Endothelial cell of umbilical vein (primary cell): Measurements from ENCODE around the gene IFT57. TPM values are rescaled to one million over a fixed set of nuclear protein-coding genes. Genes with fewer than 3 reads are reported as not detected.

Source experiments
- BruUV-seq: library from RNA; stranded (reverse); fragments of 400-500 nt; replicated peaks from 2 replicates; lab custom pipeline; 2021; lab: Mats Ljungman, UMichigan
- CTCF ChIA-PET: fragments of 300-600, 350-600 bp; sonication (Branson Sonifier 250); formaldehyde crosslinking; loops from one replicate; lab custom pipeline; 2021; ENCODE audit warnings: antibody characterized with exemption, inconsistent platforms; lab: Charles Lee
- POLR2A ChIA-PET: fragments of 300-600, 350-600 bp; sonication (Branson Sonifier 250); formaldehyde crosslinking; loops from one replicate; lab custom pipeline; 2021; ENCODE audit warnings: antibody characterized with exemption, inconsistent platforms; lab: Charles Lee
- DNase-seq: peaks from one replicate; pipeline ENCODE4 v3.0.0-alpha.2; 2011; ENCODE audit warnings: low read depth, low spot score
- FAIRE-seq: peaks from 2 replicates; lab custom pipeline; 2011; peaks lifted over from hg19 to GRCh38; lab: Jason Lieb, UNC
- H2AFZ ChIP-seq: 2 replicates; pipeline ENCODE4 v1.6.0; 2012; ENCODE audit warnings: low read depth, low read length, control low read depth, inconsistent platforms
- H3K27ac ChIP-seq: 2 replicates; pipeline ENCODE4 v1.5.1; 2011; ENCODE audit warnings: low read depth, mild to moderate bottlenecking, control low read depth, low read length, moderate library complexity; ENCODE audit not compliant: insufficient read depth
- H3K27me3 ChIP-seq, 2 experiments: 2 replicates each; pipeline versions ENCODE4 v1.6.0 to v1.6.1; 2011; ENCODE audit warnings: low read length in 2 of 2, mixed read lengths in 1 of 2; ENCODE audit not compliant: control insufficient read depth in 2 of 2, insufficient read depth in 2 of 2
- H3K36me3 ChIP-seq, 2 experiments: 2 replicates in 1 of 2; 3 replicates in 1 of 2; pipeline ENCODE4 v1.5.1; 2011; ENCODE audit warnings: low read length in 2 of 2, mild to moderate bottlenecking in 1 of 2, moderate library complexity in 1 of 2; ENCODE audit not compliant: control insufficient read depth in 2 of 2, insufficient read depth in 2 of 2; ENCODE audit errors: extremely low read depth in 1 of 2
- H3K4me1 ChIP-seq: 3 replicates; pipeline ENCODE4 v1.5.1; 2011; ENCODE audit warnings: mild to moderate bottlenecking, low read length; ENCODE audit not compliant: control insufficient read depth, insufficient read depth; ENCODE audit errors: extremely low read depth
- H3K4me2 ChIP-seq: 2 replicates; pipeline ENCODE4 v1.6.1; 2011; ENCODE audit warnings: low read length, control low read depth, mixed read lengths; ENCODE audit not compliant: insufficient read depth
- H3K4me3 ChIP-seq, 3 experiments: fragments of 200-600 bp in 1 of 3; sonication (generic), shearing (Covaris generic) in 1 of 3; replicated peaks in 1 of 3; 2 replicates each; pipeline ENCODE4 v1.5.1; 2011 to 2016; ENCODE audit warnings: control low read depth in 3 of 3, low read length in 3 of 3, mild to moderate bottlenecking in 2 of 3, inconsistent platforms in 1 of 3, low read depth in 1 of 3, moderate library complexity in 1 of 3; ENCODE audit not compliant: insufficient read depth in 1 of 3
- H3K79me2 ChIP-seq: 2 replicates; pipeline ENCODE4 v1.6.0; 2012; ENCODE audit warnings: low read length, inconsistent platforms; ENCODE audit not compliant: control insufficient read depth, insufficient read depth
- H3K9ac ChIP-seq: replicated peaks from 2 replicates; pipeline ENCODE3; 2011; ENCODE audit warnings: low read length, control low read depth; ENCODE audit not compliant: insufficient read depth; ENCODE audit errors: extremely low read depth
- H3K9me1 ChIP-seq: replicated peaks from 3 replicates; pipeline ENCODE4 v1.6.0; 2011; ENCODE audit warnings: mild to moderate bottlenecking, low read length; ENCODE audit not compliant: control insufficient read depth, insufficient read depth; ENCODE audit errors: extremely low read depth
- H3K9me3 ChIP-seq: replicated peaks from 2 replicates; pipeline ENCODE4 v1.5.1; 2012; ENCODE audit warnings: low read length, inconsistent platforms; ENCODE audit not compliant: control insufficient read depth, insufficient read depth
- H4K20me1 ChIP-seq: replicated peaks from 2 replicates; pipeline ENCODE3; 2011; ENCODE audit warnings: mild to moderate bottlenecking, low read length; ENCODE audit not compliant: control insufficient read depth, insufficient read depth; ENCODE audit errors: extremely low read depth
- CTCF ChIP-seq, 2 donors: IDR thresholded peaks; 1 replicate in 1 of 2; 2 replicates in 1 of 2; pipeline ENCODE4 v1.5.1; 2011; ENCODE audit warnings: low read length in 2 of 2, mild to moderate bottlenecking in 2 of 2, moderate library complexity in 2 of 2, control low read depth in 1 of 2, inconsistent platforms in 1 of 2, low read depth in 1 of 2; ENCODE audit not compliant: insufficient read depth in 1 of 2; ENCODE audit errors: extremely low read depth in 1 of 2
- EZH2 ChIP-seq: IDR thresholded peaks from 2 replicates; pipeline ENCODE4 v1.6.1; 2012; ENCODE audit warnings: borderline replicate concordance, low read depth, mild to moderate bottlenecking, moderate library complexity, low read length, inconsistent platforms; ENCODE audit not compliant: severe bottlenecking
- FOS ChIP-seq: IDR thresholded peaks from 2 replicates; pipeline ENCODE4 v1.6.1; 2011; ENCODE audit warnings: mild to moderate bottlenecking, low read length, moderate library complexity, borderline replicate concordance; ENCODE audit not compliant: insufficient read depth
- GATA2 ChIP-seq: IDR thresholded peaks from 2 replicates; pipeline ENCODE4 v1.7.0; 2011; ENCODE audit warnings: low read depth, mild to moderate bottlenecking, moderate library complexity, mixed read lengths, low read length; ENCODE audit not compliant: insufficient read length, insufficient read depth
- JUN ChIP-seq: IDR thresholded peaks from 2 replicates; pipeline ENCODE4 v1.6.1; 2011; ENCODE audit warnings: borderline replicate concordance, low read depth; ENCODE audit not compliant: insufficient read length, insufficient read depth
- MYC ChIP-seq: IDR thresholded peaks from one replicate; pipeline ENCODE4 v1.6.1; 2011; ENCODE audit warnings: mild to moderate bottlenecking, low read depth, low read length
- POLR2A ChIP-seq: IDR thresholded peaks from 2 replicates; pipeline ENCODE4 v1.6.1; 2012; ENCODE audit warnings: low read depth, mild to moderate bottlenecking, control low read depth, low read length
- POLR2AphosphoS5 ChIP-seq: IDR thresholded peaks from 2 replicates; pipeline ENCODE4 v1.6.1; 2012; ENCODE audit warnings: low read depth, mild to moderate bottlenecking, control low read depth, low read length, moderate library complexity; ENCODE audit not compliant: insufficient read depth
- dilution Hi-C: fragments of 300-500 bp; cut with MboI; formaldehyde crosslinking; loops from one replicate; pipeline ENCODE4 v1.15.0; 2019; ENCODE audit warnings: low sequenced_read_pairs; ENCODE audit not compliant: extremely low pct_ligation_motif_present
- intact Hi-C: fragments of 100-400 bp; cut with micrococcal nuclease; formaldehyde crosslinking; loops from one replicate; pipeline ENCODE4 v1.10.0; 2022
- polyA plus RNA-seq, 4 experiments: library from polyadenylated mRNA; depleted of rRNA in 3 of 4; stranded (reverse) in 3 of 4; unstranded in 1 of 4; fragments of >200 nt; gene quantifications; 2 replicates each; pipeline versions ENCODE4 v1.2.1 to v1.2.3, GENCODE V29; 2011 to 2012; ENCODE audit warnings: missing spikeins in 1 of 4
- total RNA-seq: library from RNA; stranded (reverse); gene quantifications from 2 replicates; pipeline ENCODE4 v1.2.3, GENCODE V29; 2021
- TF ChIP-seq, protein P1 (sequence below): IDR thresholded peaks from 2 replicates; pipeline ENCODE4 v1.6.1; 2011; ENCODE audit not compliant: insufficient read depth, insufficient read length

Gene IFT57
- total and polyA plus RNA-seq, 2 donors (not counting 3 experiments of a cell fraction or from before 2014, with no cell fraction given) = 15.2 to 25.1 TPM

DNA sequence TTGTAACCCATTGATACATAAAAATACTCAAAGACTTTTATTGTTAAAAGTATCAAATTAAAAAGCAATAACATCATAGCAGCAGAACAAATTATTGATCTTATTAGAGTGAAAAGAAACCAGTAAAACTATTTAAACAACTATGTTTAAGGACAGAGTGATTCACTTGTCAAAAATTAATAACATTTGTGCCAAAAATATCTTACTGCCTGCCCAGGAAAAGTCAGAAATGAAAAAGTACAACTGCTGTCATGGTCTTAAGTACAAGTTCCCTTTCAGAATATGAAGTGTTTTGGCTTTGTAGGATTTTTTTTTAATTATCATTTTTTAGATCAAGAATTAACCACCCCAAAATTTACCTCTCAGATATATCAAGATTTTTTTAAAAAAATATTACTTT, 3.4 kb downstream of the IFT57 start:
- no peaks in the 10 kb centered on the region for H3K27me3 ChIP-seq
- peaks cover 20% of the 10 kb centered on the region for H3K4me1 ChIP-seq
- POLR2A ChIA-PET = no interaction called here
- no peak overlapping the region for H3K4me3 ChIP-seq
- dilution Hi-C loops = no loop called here
- peaks cover 3% of the 10 kb centered on the region for H3K79me2 ChIP-seq
- no peaks in the 10 kb centered on the region for H3K36me3 ChIP-seq
- no peak overlapping the region for H2AFZ ChIP-seq
- intact Hi-C loops = no loop called here
- no peaks in the 10 kb centered on the region for H3K9me3 ChIP-seq
- no peak for TF ChIP-seq JUN
- no peak for TF ChIP-seq GATA2
- no peak for TF ChIP-seq CTCF (IDR thresholded peaks at IDR 0.05; ENCODE audit: extremely low read depth in 1 of 2, insufficient read depth in 1 of 2, low read depth in 1 of 2, low read length in 2 of 2)
- no peak for TF ChIP-seq POLR2AphosphoS5
- no peak for TF ChIP-seq EZH2
- TF ChIP-seq, protein P1, sequence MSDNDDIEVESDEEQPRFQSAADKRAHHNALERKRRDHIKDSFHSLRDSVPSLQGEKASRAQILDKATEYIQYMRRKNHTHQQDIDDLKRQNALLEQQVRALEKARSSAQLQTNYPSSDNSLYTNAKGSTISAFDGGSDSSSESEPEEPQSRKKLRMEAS = no peak
- no peak for TF ChIP-seq MYC
- no peak for TF ChIP-seq FOS
- TF ChIP-seq POLR2A = no peak
- H3K4me2 ChIP-seq = no peak overlapping the region
- FAIRE-seq (no peak), DNase-seq (no peak)
- H3K9me1 ChIP-seq = no peaks in the 10 kb centered on the region
- H3K9ac ChIP-seq = no peak overlapping the region
- no peaks in the 10 kb centered on the region for H4K20me1 ChIP-seq
- no peak overlapping the region for H3K27ac ChIP-seq
- CTCF ChIA-PET = no interaction called here
- BruUV-seq = no TSS peak
